GM13977 (cell line): Measurements from ENCODE around the gene C2CD4B.

Experiments
- DNase-seq: peaks from one replicate; pipeline ENCODE4 v3.0.0; 2012; ENCODE audit warnings: low spot score
- CTCF ChIP-seq: IDR thresholded peaks from 2 replicates; pipeline ENCODE4 v1.5.1; 2012; ENCODE audit warnings: mild to moderate bottlenecking, control low read depth; ENCODE audit not compliant: insufficient read depth; ENCODE audit errors: extremely low read depth, missing control alignments
- in situ Hi-C: fragments of 300-500 bp; cut with MboI; formaldehyde crosslinking; loops from one replicate; pipeline ENCODE4 v1.12.0; 2022; ENCODE audit warnings: low sequenced_read_pairs, low pct_unique_long_range_greater_than_20kb, mixed read lengths, inconsistent platforms; ENCODE audit not compliant: unreplicated experiment

C2CD4B gene

GRCh38 chr15:62133141-62133540 is 31.9 kb downstream of the C2CD4B start:
- TF ChIP-seq CTCF: no peak
- in situ Hi-C loops: no loop called here
- DNase-seq: no peak

GRCh38 chr15:62128916-62129315 is 36.2 kb downstream of the C2CD4B start:
- in situ Hi-C loops: no loop called here
- TF ChIP-seq CTCF: no peak
- DNase-seq: no peak

DNA sequence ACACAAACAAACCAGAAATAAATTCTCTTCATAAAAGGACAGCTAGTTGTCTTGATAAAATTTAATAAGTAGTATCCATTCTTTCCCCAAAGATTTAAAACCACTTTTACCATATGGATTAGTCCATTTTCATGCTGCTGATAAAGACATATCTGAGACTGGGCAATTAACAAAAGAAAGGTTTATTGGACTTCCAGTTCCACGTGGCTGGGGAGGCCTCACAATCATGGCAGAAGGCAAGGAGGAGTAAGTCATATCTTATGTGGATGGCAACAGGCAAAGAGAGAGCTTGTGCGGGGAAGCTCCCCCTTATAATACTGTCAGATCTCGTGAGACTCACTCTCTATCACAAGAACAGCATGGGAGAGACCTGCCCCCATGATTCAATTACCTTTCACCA is 38.7 kb downstream of the C2CD4B start:
- no peak for TF ChIP-seq CTCF
- DNase-seq: no peak
- in situ Hi-C loops: no loop called here

GRCh38 chr15:62125773-62126172 is 39.3 kb downstream of the C2CD4B start:
- peak; percentile 8 for TF ChIP-seq CTCF
- no peak for DNase-seq
- in situ Hi-C loops: no loop called here

- DNase-seq: no peak
- in situ Hi-C loops: no loop called here
- no peak for TF ChIP-seq CTCF
Observed at GRCh38 chr15:62124973-62125303, 40.1 kb downstream of the C2CD4B start.

DNA sequence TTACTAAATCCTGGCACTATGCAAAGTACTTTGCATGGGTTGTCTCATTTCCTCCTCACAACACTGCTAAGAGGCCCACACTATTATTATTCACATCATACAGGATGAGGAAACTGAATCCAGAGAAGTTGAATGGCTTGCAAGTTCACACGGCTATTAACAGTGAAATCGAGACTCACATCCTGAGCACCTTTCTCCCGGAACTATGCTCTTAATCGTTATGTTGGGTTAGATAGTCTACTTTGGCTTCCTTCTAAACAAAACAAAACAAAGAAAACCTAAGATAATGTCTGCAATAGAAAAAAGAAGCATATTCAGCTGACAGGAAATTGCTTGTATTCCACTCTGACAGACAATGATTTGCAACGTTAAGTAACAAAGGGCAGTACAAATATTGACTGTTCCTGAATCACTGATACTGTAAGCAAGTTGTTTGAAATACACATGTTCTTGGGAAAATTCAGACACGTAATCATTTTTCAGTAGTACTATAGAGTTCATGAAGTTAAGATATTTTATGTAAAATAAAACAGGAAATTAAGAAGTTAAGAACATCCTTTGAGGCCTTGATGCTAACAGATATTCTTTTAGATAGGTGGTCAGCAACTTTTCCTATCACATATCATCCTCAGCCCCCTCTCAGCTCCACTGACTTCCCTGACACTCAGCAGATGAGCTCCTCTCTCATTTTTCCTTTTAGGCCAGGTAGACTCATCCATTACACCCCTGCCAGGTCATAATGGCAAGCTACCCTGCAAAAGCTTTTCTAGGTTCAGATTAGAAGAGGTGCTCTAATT is 40.7 kb downstream of the C2CD4B start:
- TF ChIP-seq CTCF: no peak
- in situ Hi-C loops: no loop called here
- no peak for DNase-seq

GRCh38 chr15:62122249-62122648 is 42.8 kb downstream of the C2CD4B start:
- in situ Hi-C loops: no loop called here
- no peak for DNase-seq
- no peak for TF ChIP-seq CTCF
